ENCODE data around the gene HYI. TPM values are rescaled to one million over a fixed set of nuclear protein-coding genes. Genes with fewer than 3 reads are reported as not detected.

Gene HYI
- total and polyA plus RNA-seq, 4 donors: 23.4 to 88.1 (median 57.8) TPM

- Histone ChIP-seq H3K27me3 (ENCODE audit: control insufficient read depth, insufficient read depth, low read length) (no peaks in the 10 kb centered on the region), H3K36me3 (ENCODE audit: control insufficient read depth, insufficient read depth, low read length) (peaks cover 81% of the 10 kb centered on the region), H3K4me3 (ENCODE audit: low read depth, low read length) (no peak overlapping the region), H3K9me3 (ENCODE audit: control insufficient read depth, insufficient read depth, low read length) (no peaks in the 10 kb centered on the region), H3K4me1 (ENCODE audit: control insufficient read depth, insufficient read depth, low read length) (no peaks in the 10 kb centered on the region), H3K27ac (ENCODE audit: low read depth, low read length) (no peak overlapping the region)
- no peak for DNase-seq (ENCODE audit: low read depth in 4 of 6, low spot score in 6 of 6)
- WGBS (ENCODE audit: insufficient coverage): 97% methylated on average over 5 of the region's 7 CpGs
Observed at GRCh38 chr1:43439781-43440180, 13.9 kb downstream of the HYI start.

DNA sequence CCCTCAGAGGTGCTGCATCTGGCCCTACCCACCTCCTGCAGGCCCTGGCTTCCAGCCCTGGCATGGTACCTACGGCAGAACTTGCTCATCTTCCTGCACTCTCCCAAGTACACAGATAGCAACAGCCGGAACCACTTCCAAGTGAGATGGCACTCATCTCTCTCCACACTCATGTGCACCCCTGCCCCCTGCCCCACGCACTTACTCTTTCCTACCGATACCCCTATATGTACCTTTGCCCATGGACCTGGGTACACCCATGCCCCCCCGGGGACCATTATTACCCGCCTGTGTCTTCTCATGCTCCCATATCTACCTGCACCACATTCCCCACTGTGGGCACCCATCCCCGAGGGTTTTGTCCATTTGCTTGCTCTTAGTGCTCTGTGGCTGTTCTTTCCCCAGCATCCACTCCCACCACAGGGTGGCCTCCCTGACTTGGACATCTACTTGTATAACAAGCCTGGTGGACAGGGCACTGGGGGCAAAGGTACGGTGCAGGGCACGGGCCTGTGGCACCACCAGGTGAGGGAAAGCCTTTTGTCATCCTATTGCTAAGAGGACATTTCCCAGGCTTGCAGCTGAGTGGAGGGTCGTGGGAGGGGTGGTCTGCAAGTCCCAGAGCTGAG is 14.7 kb downstream of the HYI start:
- H3K27me3 ChIP-seq (ENCODE audit: control insufficient read depth, insufficient read depth, low read length): no peaks in the 10 kb centered on the region
- no peak for DNase-seq (ENCODE audit: low read depth in 4 of 6, low spot score in 6 of 6)
- WGBS (ENCODE audit: insufficient coverage): 94% methylated on average over 10 of the region's 10 CpGs
- no peaks in the 10 kb centered on the region for H3K9me3 ChIP-seq (ENCODE audit: control insufficient read depth, insufficient read depth, low read length)
- H3K27ac ChIP-seq (ENCODE audit: low read depth, low read length): no peak overlapping the region
- H3K4me1 ChIP-seq (ENCODE audit: control insufficient read depth, insufficient read depth, low read length): no peaks in the 10 kb centered on the region
- no peak overlapping the region for H3K4me3 ChIP-seq (ENCODE audit: low read depth, low read length)
- H3K36me3 ChIP-seq (ENCODE audit: control insufficient read depth, insufficient read depth, low read length): peaks cover 79% of the 10 kb centered on the region

DNA sequence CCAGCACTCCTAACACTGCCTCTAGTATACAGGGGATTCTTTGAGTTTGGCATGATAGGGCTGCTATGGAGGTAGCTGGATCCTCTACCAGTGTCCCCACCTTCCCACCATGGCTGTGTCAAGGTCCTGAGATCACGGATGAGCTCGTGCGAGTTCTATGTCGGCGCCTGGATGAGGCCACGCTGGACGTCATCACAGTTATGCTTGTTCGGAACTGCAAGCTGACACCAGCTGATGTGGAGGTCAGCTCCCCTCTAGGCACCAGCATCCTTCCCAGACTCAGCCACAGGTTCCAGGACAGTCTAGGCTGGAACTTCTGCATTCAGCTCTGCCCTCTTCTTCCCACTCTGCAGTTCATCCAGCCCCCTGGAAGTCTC is 15.2 kb downstream of the HYI start:
- Histone ChIP-seq H3K27ac (ENCODE audit: low read depth, low read length) (no peak overlapping the region), H3K9me3 (ENCODE audit: control insufficient read depth, insufficient read depth, low read length) (no peaks in the 10 kb centered on the region), H3K36me3 (ENCODE audit: control insufficient read depth, insufficient read depth, low read length) (peaks cover 79% of the 10 kb centered on the region), H3K4me3 (ENCODE audit: low read depth, low read length) (no peak overlapping the region), H3K27me3 (ENCODE audit: control insufficient read depth, insufficient read depth, low read length) (no peaks in the 10 kb centered on the region), H3K4me1 (ENCODE audit: control insufficient read depth, insufficient read depth, low read length) (no peaks in the 10 kb centered on the region)
- no peak for DNase-seq (ENCODE audit: low read depth in 4 of 6, low spot score in 6 of 6)
- 95% methylated on average over 8 of the region's 8 CpGs for WGBS (ENCODE audit: insufficient coverage)

DNA sequence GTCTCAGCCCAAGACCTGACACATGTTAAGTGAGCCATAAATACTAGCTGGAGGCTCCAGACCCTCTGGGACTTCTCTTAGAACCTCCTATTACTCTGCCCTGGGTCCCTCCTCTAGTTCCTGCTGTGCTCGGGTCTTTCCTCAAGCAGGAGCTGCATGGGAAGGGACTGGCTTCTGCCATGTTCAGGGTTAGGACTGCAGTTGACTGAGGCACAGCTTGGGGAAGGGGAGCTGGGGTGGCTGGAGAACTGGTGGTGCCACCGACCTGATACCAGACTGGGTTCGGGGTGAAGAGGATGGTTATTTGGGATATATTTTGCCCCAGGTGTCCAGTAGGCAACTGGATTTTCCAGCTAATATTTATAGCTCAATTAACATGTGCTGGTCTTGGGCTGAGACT is 15.7 kb downstream of the HYI start:
- no peak overlapping the region for H3K27ac ChIP-seq (ENCODE audit: low read depth, low read length)
- peaks cover 79% of the 10 kb centered on the region for H3K36me3 ChIP-seq (ENCODE audit: control insufficient read depth, insufficient read depth, low read length)
- no peak for DNase-seq (ENCODE audit: low read depth in 4 of 6, low spot score in 6 of 6)
- no peaks in the 10 kb centered on the region for H3K9me3 ChIP-seq (ENCODE audit: control insufficient read depth, insufficient read depth, low read length)
- H3K4me3 ChIP-seq (ENCODE audit: low read depth, low read length): no peak overlapping the region
- H3K27me3 ChIP-seq (ENCODE audit: control insufficient read depth, insufficient read depth, low read length): no peaks in the 10 kb centered on the region
- H3K4me1 ChIP-seq (ENCODE audit: control insufficient read depth, insufficient read depth, low read length): no peaks in the 10 kb centered on the region
- WGBS (ENCODE audit: insufficient coverage): 92% methylated on average over 2 of the region's 3 CpGs

DNA sequence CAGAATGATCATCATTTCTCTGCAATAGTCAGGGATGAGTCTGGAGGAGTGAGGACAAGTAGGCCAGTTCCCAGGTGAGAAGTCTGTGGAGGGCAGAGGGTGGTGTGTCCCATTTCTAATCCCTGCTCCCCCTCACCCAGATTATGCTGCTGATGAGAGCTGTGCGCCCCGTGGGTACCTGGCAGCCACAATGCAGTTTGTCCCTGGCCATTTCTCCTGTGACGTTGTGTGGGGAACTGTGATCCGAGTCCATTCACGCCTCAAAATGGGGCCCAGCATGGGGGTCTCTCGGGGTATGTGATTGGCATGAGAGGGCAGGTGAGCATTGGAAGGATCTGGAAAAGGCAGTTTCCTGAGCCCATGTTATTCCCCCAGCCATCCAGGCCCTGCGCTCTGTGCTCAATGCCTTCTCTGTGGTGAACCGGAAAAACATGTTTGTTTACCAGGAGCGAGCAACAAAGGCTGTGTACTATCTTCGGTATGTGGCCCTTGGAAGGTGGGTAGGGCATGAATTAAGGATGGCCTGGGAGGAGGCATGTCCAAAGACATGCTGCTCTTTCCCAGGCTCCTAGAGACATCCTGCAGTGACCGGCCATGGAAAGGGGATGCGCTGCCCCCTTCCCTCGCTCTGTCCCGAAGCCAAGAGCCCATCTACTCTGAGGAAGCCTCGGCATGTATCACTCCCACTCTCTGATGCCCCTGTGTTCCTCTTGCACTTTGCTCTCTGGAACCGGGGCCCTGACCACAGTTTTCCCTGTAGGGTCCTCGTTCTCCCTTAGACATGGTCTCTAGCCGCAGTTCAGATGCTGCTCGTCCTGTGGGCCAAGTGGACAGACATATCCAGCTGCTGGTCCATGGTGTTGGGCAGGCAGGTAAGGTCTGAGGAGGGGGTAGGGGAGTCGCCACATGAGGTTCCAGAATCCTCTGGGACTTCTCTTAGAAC is 16.4 kb downstream of the HYI start:
- no peak for DNase-seq (ENCODE audit: low read depth in 4 of 6, low spot score in 6 of 6)
- no peak overlapping the region for H3K27ac ChIP-seq (ENCODE audit: low read depth, low read length)
- no peaks in the 10 kb centered on the region for H3K9me3 ChIP-seq (ENCODE audit: control insufficient read depth, insufficient read depth, low read length)
- 78% methylated on average over 18 of the region's 20 CpGs for WGBS (ENCODE audit: insufficient coverage)
- H3K4me1 ChIP-seq (ENCODE audit: control insufficient read depth, insufficient read depth, low read length): no peaks in the 10 kb centered on the region
- H3K4me3 ChIP-seq (ENCODE audit: low read depth, low read length): no peak overlapping the region
- H3K36me3 ChIP-seq (ENCODE audit: control insufficient read depth, insufficient read depth, low read length): peaks cover 79% of the 10 kb centered on the region
- no peaks in the 10 kb centered on the region for H3K27me3 ChIP-seq (ENCODE audit: control insufficient read depth, insufficient read depth, low read length)

DNA sequence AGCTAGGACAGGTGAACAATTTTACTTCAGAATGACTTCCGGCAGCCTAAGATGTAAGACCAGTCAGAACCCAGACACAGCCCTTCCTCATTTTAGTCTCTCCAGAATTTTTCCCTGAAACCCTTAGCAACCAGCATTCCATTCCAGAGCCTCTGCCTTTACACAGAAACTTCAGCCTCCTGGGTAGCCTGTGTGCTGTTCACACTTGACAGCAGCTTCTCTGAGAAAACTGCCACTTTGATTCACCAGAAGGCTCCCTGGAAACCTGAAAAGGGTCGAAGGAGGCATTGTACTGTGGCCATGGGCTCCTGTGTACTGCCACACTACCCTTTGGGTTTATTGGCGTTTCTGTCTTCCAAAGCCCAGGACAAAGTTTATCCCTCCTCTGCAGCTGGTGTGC is 17.4 kb downstream of the HYI start:
- Histone ChIP-seq H3K27me3 (ENCODE audit: control insufficient read depth, insufficient read depth, low read length) (no peaks in the 10 kb centered on the region), H3K36me3 (ENCODE audit: control insufficient read depth, insufficient read depth, low read length) (peaks cover 79% of the 10 kb centered on the region), H3K4me3 (ENCODE audit: low read depth, low read length) (no peak overlapping the region), H3K9me3 (ENCODE audit: control insufficient read depth, insufficient read depth, low read length) (no peaks in the 10 kb centered on the region), H3K27ac (ENCODE audit: low read depth, low read length) (no peak overlapping the region), H3K4me1 (ENCODE audit: control insufficient read depth, insufficient read depth, low read length) (no peaks in the 10 kb centered on the region)
- peak in 1 of 6 donors; percentile 9 for DNase-seq (ENCODE audit: low read depth in 4 of 6, low spot score in 6 of 6)
- WGBS (ENCODE audit: insufficient coverage): 25% methylated on average over 3 of the region's 3 CpGs

DNA sequence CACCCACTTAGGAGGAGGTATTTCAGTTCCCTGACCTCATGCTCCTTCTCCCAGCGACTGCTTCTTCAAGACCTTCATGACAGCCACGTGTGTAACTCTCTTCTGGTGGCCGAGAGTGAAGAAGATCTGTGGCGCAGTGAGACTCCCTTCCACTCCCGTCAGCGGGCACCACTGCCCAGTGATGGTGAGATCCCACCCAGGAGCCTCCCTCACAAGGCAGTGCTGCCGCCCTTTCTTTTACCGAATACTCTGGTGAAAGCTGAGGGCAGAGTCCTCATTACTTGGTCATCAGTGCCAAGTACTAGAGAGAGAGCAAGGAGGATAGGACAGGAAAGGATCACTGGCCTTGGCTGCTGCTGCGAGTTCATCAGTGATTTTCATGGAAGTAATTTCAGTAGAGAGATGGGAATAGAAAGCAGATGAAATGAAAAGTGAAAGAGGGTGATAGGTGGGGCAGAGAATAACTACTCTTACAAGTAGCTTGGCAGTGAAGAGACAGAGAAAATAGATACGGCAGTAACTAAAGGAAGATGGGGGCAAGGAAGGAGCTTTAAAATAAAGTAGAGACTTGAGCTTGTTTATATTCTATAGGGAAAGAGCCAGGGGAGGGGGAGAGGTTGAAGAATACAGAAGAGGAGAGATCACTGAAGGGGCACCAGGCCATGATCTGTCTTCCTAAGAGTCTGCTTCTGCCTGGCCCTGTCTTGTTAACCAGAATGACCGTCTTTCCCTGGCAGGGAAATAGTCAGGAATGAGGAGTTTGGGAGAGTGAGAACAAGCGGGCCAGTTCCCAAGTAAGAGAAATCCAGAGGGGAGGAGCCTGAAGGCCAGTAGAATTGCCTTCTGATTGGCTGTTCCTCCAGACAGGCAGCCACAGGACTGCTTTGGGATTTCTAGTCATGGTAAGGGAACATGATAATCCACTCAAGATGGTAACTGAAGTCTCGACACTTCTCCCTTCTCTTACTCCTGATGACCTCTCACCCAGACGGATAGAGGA is 18.3 kb downstream of the HYI start:
- Histone ChIP-seq H3K4me3 (ENCODE audit: low read depth, low read length) (no peak overlapping the region), H3K27me3 (ENCODE audit: control insufficient read depth, insufficient read depth, low read length) (no peaks in the 10 kb centered on the region), H3K4me1 (ENCODE audit: control insufficient read depth, insufficient read depth, low read length) (no peaks in the 10 kb centered on the region), H3K9me3 (ENCODE audit: control insufficient read depth, insufficient read depth, low read length) (no peaks in the 10 kb centered on the region), H3K27ac (ENCODE audit: low read depth, low read length) (peak overlapping the region; percentile 34), H3K36me3 (ENCODE audit: control insufficient read depth, insufficient read depth, low read length) (peaks cover 79% of the 10 kb centered on the region)
- 74% methylated on average over 12 of the region's 14 CpGs for WGBS (ENCODE audit: insufficient coverage)
- DNase-seq (ENCODE audit: low read depth in 4 of 6, low spot score in 6 of 6): peak in 2 of 6 donors; percentile 31 to 51

DNA sequence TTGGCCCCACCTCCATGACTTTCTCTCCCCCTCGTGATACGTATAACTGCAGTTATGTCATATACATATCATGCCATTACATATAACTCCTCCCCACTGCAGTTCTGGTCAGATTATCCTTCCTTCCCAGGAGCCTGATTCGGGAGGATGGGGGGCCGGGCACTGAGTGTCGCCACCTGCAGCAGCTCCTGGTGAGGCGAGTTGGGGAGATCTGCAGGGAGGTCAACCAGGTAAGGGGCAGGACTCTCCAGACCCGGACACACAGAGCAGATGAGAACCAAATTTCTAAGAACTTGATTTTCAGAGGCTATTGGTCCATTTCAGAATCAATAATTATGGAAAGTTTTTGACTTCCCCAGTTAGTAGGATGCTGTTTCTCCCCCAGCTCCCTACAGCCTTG is 19.5 kb downstream of the HYI start:
- Histone ChIP-seq H3K4me1 (ENCODE audit: control insufficient read depth, insufficient read depth, low read length) (no peaks in the 10 kb centered on the region), H3K27ac (ENCODE audit: low read depth, low read length) (no peak overlapping the region), H3K4me3 (ENCODE audit: low read depth, low read length) (no peak overlapping the region), H3K9me3 (ENCODE audit: control insufficient read depth, insufficient read depth, low read length) (no peaks in the 10 kb centered on the region), H3K27me3 (ENCODE audit: control insufficient read depth, insufficient read depth, low read length) (no peaks in the 10 kb centered on the region), H3K36me3 (ENCODE audit: control insufficient read depth, insufficient read depth, low read length) (peaks cover 79% of the 10 kb centered on the region)
- 98% methylated on average over 5 of the region's 7 CpGs for WGBS (ENCODE audit: insufficient coverage)
- no peak for DNase-seq (ENCODE audit: low read depth in 4 of 6, low spot score in 6 of 6)

GRCh38 chr1:43432907-43433306 is 20.8 kb downstream of the HYI start:
- peaks cover 79% of the 10 kb centered on the region for H3K36me3 ChIP-seq (ENCODE audit: control insufficient read depth, insufficient read depth, low read length)
- H3K27me3 ChIP-seq (ENCODE audit: control insufficient read depth, insufficient read depth, low read length): no peaks in the 10 kb centered on the region
- DNase-seq (ENCODE audit: low read depth in 4 of 6, low spot score in 6 of 6): no peak
- WGBS (ENCODE audit: insufficient coverage): 94% methylated on average over 2 of the region's 5 CpGs
- no peaks in the 10 kb centered on the region for H3K9me3 ChIP-seq (ENCODE audit: control insufficient read depth, insufficient read depth, low read length)
- no peak overlapping the region for H3K27ac ChIP-seq (ENCODE audit: low read depth, low read length)
- no peak overlapping the region for H3K4me3 ChIP-seq (ENCODE audit: low read depth, low read length)
- H3K4me1 ChIP-seq (ENCODE audit: control insufficient read depth, insufficient read depth, low read length): no peaks in the 10 kb centered on the region

Measured in spinal cord (tissue), 10 donors.